ENCODE measurements around the gene IQSEC1.

GRCh38 chr3:13065727-13066126 is 7.5 kb downstream of the IQSEC1 start:
- TF ChIP-seq EZH2phosphoT487 (IDR thresholded peaks at IDR 0.05; ENCODE audit: unreplicated experiment) (no peak), REST (IDR thresholded peaks at IDR 0.05; ENCODE audit: unreplicated experiment) (no peak), ZNF331 (CRISPR knock-in tag; IDR thresholded peaks at IDR 0.05; ENCODE audit: low read depth) (no peak), CTCF (conservative IDR thresholded peaks at IDR 0.05; ENCODE audit: low read depth in 2 of 2) (no peak), EZH2 (IDR thresholded peaks at IDR 0.05; ENCODE audit: low read depth, unreplicated experiment) (no peak), POLR2AphosphoS5 (IDR thresholded peaks at IDR 0.05; ENCODE audit: low read depth) (no peak), JUNB (IDR thresholded peaks at IDR 0.05; ENCODE audit: unreplicated experiment) (no peak), NANOG (IDR thresholded peaks at IDR 0.05; ENCODE audit: borderline replicate concordance) (no peak), CREB1 (CRISPR knock-in tag; IDR thresholded peaks at IDR 0.05; ENCODE audit: low read depth) (no peak), STAT1 (IDR thresholded peaks at IDR 0.05; ENCODE audit: unreplicated experiment) (no peak)
